Suppressor macrophage treated with lipopolysaccharide for 1 hour (primary cell): ENCODE measurements around the gene TUFM.
"Not testable (repeated sequence)": the region's sequence is repeated elsewhere in the genome, so short reads cannot be mapped to it uniquely, and the experiment has no call there.

ENCODE experiments used
- DNase-seq, 3 donors: peaks; one replicate each; pipeline ENCODE4 v3.0.0-alpha.2; 2020 to 2022

The TUFM gene

DNA sequence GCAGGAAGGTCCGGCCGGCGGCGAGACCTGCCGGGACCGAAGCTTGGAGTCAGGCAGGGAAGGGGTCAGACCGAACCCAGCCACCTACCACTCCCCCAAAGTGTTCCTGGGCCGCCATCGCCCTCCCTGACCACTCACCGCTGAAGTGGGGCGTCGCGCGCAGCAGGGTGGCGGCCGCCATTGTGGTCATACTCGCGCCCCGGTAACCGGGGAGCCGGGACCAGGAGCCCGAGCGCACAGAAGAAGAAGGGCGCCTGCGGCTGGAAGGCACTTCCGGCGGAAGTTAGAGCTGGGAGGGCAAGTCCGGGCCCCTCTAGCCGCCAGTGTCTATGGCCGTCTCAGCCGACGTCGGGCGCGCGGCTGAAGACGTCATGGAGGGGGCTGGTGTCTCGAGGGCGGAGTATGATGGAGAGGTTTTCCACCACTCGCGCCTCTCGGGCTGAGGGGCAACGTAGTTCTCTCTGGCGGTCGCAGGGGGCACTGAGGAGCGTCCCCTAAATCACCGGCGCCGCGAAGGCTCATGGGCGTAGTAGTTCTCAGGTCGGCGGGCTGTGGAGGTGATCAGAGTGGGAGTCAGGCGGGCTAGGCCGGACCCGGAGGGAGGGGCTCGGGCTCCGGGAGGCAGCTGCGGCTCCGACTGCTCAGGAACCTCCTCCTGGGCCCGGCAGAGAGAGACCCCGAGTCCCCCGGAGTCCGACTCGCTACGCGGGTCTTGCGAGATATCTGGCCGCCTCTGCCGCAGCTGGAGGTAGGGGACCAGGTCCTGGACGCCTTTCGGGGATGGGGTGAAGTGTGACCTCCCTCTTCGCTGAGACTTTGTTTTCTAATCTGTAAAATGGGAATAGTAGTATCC lies at the start of gene TUFM:
TSS of gene TUFM (minus strand) at position 269 of the 853 bp plus-strand sequence. CDS start at position 190, 79 bp downstream.
- DNase-seq, result peak; percentile 99

- no peak for DNase-seq
Observed at GRCh38 chr16:28895609-28896008, 49.5 kb upstream of the TUFM start.

DNA sequence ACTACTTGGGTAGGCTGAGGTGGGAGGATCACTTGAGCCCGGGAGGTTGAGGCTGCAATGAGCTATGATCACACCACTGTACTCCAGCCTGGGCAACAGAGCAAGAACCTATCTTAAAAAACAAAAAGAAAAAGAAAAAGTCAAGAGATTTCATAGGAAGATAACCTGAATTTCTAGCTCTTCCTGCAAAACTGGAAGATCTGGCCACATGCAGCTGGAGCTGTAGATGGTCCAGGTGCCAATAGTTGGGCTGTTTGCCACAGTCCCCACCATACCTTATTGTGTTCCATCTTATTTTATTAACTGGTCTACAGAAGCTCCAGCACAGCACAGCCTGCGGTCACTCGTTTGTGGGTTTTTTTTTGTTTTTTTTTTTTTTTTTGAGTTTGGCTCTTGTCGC lies 47.1 kb upstream of the TUFM start:
- DNase-seq, result no peak

- no peak for DNase-seq
Observed at GRCh38 chr16:28891964-28892890, 46.1 kb upstream of the TUFM start.

DNA sequence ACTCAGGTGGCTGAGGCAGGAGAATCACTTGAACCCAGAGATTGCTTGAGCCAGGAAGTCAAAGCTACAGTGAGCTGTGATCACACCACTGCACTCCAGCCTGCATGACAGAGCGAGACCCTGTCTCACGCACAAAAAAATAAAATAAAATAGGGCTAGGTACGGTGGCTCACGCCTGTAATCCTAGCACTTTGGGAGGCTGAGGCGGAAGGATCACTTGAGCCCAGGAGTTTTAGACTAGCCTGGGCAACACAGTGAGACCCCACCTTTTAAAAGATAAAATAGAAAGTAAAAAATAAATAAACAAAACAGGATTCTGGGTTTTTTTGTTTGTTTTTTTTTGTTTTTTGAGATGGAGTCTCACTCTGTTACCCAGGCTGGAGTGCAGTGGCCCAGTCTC lies 44.2 kb upstream of the TUFM start:
- not testable (repeated sequence) for DNase-seq

DNA sequence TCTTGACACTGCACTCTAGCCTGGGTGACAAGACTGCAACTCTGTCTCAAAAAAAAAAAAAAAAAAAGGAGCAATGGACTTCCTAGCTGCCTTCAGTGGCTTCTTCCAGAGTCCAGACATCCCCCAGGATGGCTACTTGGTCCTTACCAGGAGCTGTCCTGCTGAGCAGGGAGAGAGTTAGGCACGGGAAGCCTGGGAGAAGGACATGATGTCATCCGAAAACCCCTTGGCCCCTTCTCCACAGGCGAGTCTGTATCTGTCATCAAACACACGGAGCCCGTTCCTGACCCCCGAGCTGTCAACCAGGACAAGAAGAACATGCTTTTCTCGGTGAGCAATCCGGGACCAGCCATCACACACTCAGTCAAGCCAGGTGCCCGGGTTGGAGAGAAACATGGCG lies 40.8 kb upstream of the TUFM start:
- DNase-seq, result no peak

GRCh38 chr16:28884045-28884444 lies 37.9 kb upstream of the TUFM start:
- no peak for DNase-seq

GRCh38 chr16:28883221-28883996 lies 37.3 kb upstream of the TUFM start:
- no peak for DNase-seq

DNA sequence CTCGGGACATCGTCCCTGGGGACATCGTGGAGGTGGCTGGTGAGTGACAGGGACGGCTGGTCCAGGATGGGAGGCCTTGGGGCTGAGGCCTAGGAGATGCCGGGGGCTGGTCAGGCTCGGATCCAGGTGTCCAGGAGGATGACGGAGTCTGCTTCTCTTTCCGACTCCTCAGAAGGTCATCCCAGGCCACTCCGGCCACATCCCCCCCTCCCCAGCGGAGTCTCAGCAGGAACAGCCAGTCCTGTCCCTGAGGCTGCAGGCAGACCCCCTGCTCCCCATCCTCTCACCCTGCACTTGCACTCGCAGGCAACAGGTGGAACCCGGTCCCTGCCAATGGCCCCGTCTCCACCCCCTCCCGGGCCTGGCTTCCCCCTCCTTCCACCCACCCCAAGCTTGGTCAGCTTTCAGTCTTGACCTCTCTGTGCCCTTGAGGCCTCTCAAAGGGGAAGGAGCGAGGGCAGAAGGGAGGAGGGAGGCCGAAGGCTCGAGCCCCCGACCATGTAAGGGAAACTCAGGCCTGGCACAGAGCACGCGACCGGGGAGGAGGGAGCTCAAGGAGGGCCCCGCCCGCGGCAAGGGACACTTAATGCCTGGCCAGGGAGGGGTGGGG lies 36.5 kb upstream of the TUFM start:
- no peak for DNase-seq

- DNase-seq, result not testable (repeated sequence)
Observed at GRCh38 chr16:28881565-28881964, 35.4 kb upstream of the TUFM start.

GRCh38 chr16:28880955-28881354 lies 34.8 kb upstream of the TUFM start:
- DNase-seq, result no peak

- no peak for DNase-seq
Observed at GRCh38 chr16:28880589-28880915, 34.4 kb upstream of the TUFM start.

GRCh38 chr16:28879841-28880588 lies 33.9 kb upstream of the TUFM start:
- peak; percentile 89 to 95 (median 94) for DNase-seq

- no peak for DNase-seq
Observed at GRCh38 chr16:28879261-28879840, 33.2 kb upstream of the TUFM start.

DNA sequence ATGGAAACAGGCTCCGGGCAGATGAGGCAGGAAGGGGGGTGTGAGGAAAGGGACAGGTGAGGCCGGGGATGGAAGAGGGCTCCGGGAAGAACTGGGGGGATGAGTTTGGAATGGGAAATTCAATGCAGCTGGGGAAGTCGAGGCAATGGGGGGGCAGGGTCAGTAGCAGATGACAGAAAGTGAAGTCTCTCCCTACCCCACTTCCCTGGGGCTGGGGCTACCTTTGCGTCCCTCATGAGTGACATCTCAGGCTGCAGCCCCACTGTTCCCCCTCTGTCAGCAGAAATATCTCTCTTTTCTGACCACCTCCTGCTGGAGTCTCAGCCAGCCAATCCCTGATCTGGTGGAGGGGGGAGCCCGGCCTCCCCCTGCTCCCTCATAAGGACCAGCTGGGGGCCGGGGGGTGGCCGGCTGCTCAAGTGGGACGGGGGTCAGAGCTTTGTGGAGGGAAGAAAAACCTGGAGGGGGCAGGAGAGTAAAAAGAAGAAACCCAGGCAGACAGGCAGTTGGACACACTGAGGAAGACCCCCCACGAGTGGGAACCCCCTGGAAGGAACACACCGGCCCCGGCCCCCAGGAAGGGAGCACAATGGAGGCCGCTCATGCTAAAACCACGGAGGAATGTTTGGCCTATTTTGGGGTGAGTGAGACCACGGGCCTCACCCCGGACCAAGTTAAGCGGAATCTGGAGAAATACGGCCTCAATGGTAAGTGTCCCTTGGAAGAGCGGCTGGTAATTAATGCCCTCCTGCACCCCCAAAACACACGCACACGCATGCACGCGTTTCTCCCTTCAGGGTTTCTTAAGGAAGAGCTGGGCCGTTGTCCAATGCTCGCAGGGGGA lies 32.2 kb upstream of the TUFM start, which contains the start of gene ATP2A1:
TSS of gene ATP2A1 (plus strand) at position 406 of the 844 bp plus-strand sequence. CDS start at position 590, 184 bp downstream.
- DNase-seq, result no peak

DNA sequence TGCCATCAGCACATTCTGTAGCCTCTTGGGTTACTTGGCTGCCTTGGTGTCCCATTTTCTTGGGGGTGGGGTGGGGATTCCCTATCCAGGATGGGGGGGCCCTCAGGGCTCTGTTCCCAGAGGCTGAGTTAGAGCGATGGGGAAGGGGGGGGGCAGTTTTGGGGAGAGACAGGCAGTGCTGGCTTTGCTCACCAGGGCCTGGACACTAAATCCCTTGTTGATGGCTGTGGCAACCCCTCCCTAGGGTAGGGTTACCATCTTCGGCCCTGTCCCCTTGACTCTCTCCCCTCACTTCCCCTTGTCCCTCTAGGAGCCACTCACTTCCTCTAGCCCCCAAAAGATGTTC lies 31.5 kb upstream of the TUFM start:
- DNase-seq, result no peak

DNA sequence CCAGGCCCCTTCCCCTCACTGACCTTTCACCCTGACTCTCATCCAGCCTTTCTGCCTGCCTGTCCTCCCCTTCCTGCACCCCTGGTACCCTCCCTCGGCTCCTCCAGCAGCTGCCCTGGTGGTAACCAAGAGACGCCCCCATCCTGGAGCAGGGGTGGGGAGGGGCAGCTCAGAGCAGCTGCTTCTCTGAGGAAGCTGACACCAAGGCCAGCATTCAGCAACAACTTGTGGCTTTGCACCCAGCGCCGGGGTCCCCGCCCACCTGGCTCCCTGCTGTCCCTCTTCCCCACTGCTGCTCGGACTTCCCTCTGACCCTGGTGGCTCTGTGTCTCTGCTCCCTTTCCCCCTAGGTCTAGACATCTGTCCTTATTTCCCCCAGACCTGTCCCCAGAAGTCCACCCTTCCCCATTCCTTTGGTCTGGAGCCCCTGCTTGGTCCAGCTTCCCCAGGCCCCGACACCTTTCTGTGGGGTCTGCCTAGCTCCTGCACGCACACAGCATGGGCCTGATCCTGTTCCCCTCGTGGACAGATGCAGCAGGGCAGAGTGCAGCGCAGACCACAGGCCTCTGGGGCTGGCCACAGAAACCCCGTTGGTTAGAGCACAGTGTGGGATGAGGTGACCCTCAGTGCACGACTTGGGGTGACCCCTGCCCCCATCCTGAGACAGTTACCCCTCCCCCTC lies 31.0 kb upstream of the TUFM start:
- no peak for DNase-seq

DNA sequence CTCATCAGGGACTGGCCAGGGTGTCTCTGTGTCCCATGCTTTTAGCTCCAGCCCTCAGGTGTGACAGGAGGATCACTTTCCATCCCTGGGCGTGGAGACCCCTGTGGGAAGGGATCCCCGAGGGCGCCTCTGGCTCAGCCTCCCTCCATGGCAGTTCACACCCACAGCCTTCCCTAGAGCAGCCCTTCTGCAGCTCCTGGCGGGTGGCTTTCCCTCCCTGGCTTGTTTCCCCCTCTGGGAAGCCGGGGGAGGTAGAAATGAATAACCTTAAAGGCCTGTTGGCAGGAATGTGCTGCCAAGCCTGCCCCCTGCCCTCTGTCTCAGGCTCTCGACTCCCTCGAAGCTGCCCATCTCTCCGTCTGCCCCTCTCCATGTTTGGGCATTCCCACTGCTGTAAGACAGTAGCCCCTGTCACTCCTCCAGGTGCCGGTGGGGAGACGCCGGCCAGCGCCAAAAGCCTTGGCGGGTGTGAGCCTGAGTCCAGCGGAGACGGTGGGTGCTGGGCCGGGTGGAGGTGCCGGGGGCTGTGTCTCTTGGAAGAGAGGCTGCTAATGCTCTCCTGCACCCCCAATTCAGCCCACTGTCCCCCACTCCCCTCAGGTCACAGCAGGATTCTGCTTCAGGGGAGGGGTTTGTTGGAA lies 30.0 kb upstream of the TUFM start:
- DNase-seq, result no peak
